Natural killer cell (primary cell): ENCODE results near the gene NRXN3. TPM values are rescaled to one million over a fixed set of nuclear protein-coding genes. Genes with fewer than 3 reads are reported as not detected.
A peak's percentile ranks its signal among the peaks of the same experiment; 100 is the strongest.
"Not testable (repeated sequence)": the region's sequence is repeated elsewhere in the genome, so short reads cannot be mapped to it uniquely, and the experiment has no call there.

Experiments
- ATAC-seq, 3 donors: fragments of 150-1000 bp in 2 of 3; fragments of 200-7000 bp in 1 of 3; cut with Tn5 transposase; 1 replicate in 1 of 3; 2 replicates in 2 of 3; pipeline ENCODE4 v1.10.0; 2021; ENCODE audit warnings: mild to moderate bottlenecking in 2 of 3, moderate library complexity in 2 of 3
- DNase-seq, 2 donors: peaks; one replicate each; pipeline versions ENCODE4 v3.0.0 to v3.0.0-alpha.2; 2013 to 2021; ENCODE audit warnings: mixed read lengths in 1 of 2
- H3K27ac ChIP-seq: one replicate; pipeline ENCODE4 v1.5.1; 2013; ENCODE audit warnings: mild to moderate bottlenecking, low read length
- H3K27me3 ChIP-seq: one replicate; pipeline ENCODE4 v1.6.1; 2013; ENCODE audit warnings: low read length; ENCODE audit not compliant: control insufficient read depth, insufficient read depth
- H3K36me3 ChIP-seq: one replicate; pipeline ENCODE4 v1.6.1; 2013; ENCODE audit warnings: low read length; ENCODE audit not compliant: control insufficient read depth, insufficient read depth
- H3K4me1 ChIP-seq: one replicate; pipeline ENCODE4 v1.6.1; 2013; ENCODE audit warnings: low read length; ENCODE audit not compliant: control insufficient read depth, insufficient read depth
- H3K4me3 ChIP-seq: one replicate; pipeline ENCODE4 v1.5.1; 2013; ENCODE audit warnings: low read length
- H3K9me3 ChIP-seq: one replicate; pipeline ENCODE4 v1.6.1; 2013; ENCODE audit warnings: low read length; ENCODE audit not compliant: control insufficient read depth, insufficient read depth
- H3K27ac Mint-ChIP-seq, 2 donors: one replicate each; pipeline ENCODE4 v1.8.0; 2022; ENCODE audit warnings: mild to moderate bottlenecking in 2 of 2, mixed read lengths in 2 of 2, moderate library complexity in 1 of 2
- H3K27me3 Mint-ChIP-seq, 2 donors: one replicate each; pipeline ENCODE4 v1.8.0; 2022; ENCODE audit warnings: low read depth in 2 of 2, mixed read lengths in 2 of 2
- H3K36me3 Mint-ChIP-seq: one replicate; pipeline ENCODE4 v1.8.0; 2022; ENCODE audit warnings: mixed read lengths
- H3K4me1 Mint-ChIP-seq, 2 donors: one replicate each; pipeline ENCODE4 v1.8.0; 2022; ENCODE audit warnings: mixed read lengths in 2 of 2
- H3K4me3 Mint-ChIP-seq: one replicate; pipeline ENCODE4 v1.8.0; 2022; ENCODE audit warnings: mild to moderate bottlenecking, moderate library complexity, mixed read lengths
- H3K9me3 Mint-ChIP-seq, 2 donors: one replicate each; pipeline ENCODE4 v1.8.0; 2022; ENCODE audit warnings: mixed read lengths in 2 of 2
- CTCF ChIP-seq: fragments of 200-600 bp; IDR thresholded peaks from one replicate; pipeline ENCODE4 v1.8.0; 2022; ENCODE audit warnings: antibody characterized with exemption
- WGBS: methylation state at CpG from one replicate; pipeline ENCODE4 v1.1.7; 2013; ENCODE audit warnings: missing lambda C conversion rate; ENCODE audit not compliant: insufficient coverage; 5-methylcytosine and 5-hydroxymethylcytosine counted together
- intact Hi-C: fragments of 100-400 bp; cut with micrococcal nuclease; formaldehyde crosslinking; loops from one replicate; pipeline ENCODE4 v1.14.2; 2022
- total RNA-seq, 4 donors: library from RNA; stranded (reverse); fragments of 120-200 nt in 1 of 4; gene quantifications; one replicate each; pipeline versions ENCODE4 v1.2.3 to v1.2.4, GENCODE V29; 2013 to 2022

Gene NRXN3
- total RNA-seq, 3 donors from 2014 or later (not counting 1 experiment from before 2014, with no cell fraction given): not detected

- Histone ChIP-seq H3K36me3 (no peaks in the 10 kb centered on the region), H3K9me3 (no peaks in the 10 kb centered on the region), H3K4me3 (no peak overlapping the region), H3K4me1 (no peaks in the 10 kb centered on the region), H3K27me3 (no peaks in the 10 kb centered on the region), H3K27ac (no peak overlapping the region)
- Mint-ChIP-seq H3K27me3 (peaks cover 0 to under 1% of the 10 kb centered on the region in 2 donors), H3K27ac (no peak overlapping the region), H3K36me3 (no peaks in the 10 kb centered on the region), H3K4me3 (no peak overlapping the region), H3K4me1 (peaks cover 0 to 4% of the 10 kb centered on the region in 2 donors), H3K9me3 (no peaks in the 10 kb centered on the region)
- no peak for TF ChIP-seq CTCF
- intact Hi-C loops: loop anchor here (10.0 kb wide), 1 partner anchor 702 kb away; no protein-coding TSS in a partner anchor
- DNase-seq (no peak), ATAC-seq (peak in 1 of 3 donors; percentile 6)
Observed at GRCh38 chr14:78566859-78567172, 396.6 kb downstream of the NRXN3 start.

GRCh38 chr14:78567343-78567742 is 397.2 kb downstream of the NRXN3 start:
- Mint-ChIP-seq H3K4me3 (no peak overlapping the region), H3K9me3 (peaks cover 2% of the 10 kb centered on the region in 2 donors), H3K36me3 (no peaks in the 10 kb centered on the region), H3K27ac (no peak overlapping the region), H3K4me1 (peaks cover 0 to 4% of the 10 kb centered on the region in 2 donors), H3K27me3 (peaks cover 0 to 6% of the 10 kb centered on the region in 2 donors)
- Histone ChIP-seq H3K36me3 (no peaks in the 10 kb centered on the region), H3K4me1 (no peaks in the 10 kb centered on the region), H3K27me3 (no peaks in the 10 kb centered on the region), H3K9me3 (no peaks in the 10 kb centered on the region), H3K4me3 (no peak overlapping the region), H3K27ac (no peak overlapping the region)
- no peak for ATAC-seq
- intact Hi-C loops: loop anchor here (10.0 kb wide), 1 partner anchor 703 kb away; no protein-coding TSS in a partner anchor
- TF ChIP-seq CTCF: no peak
- DNase-seq: no peak
- WGBS: 47% methylated on average over 3 of the region's 4 CpGs

GRCh38 chr14:78573736-78574135 is 403.6 kb downstream of the NRXN3 start:
- H3K27me3 ChIP-seq, ATAC-seq, H3K4me1 ChIP-seq, H3K4me3 Mint-ChIP-seq, H3K9me3 ChIP-seq, intact Hi-C loops, H3K27ac Mint-ChIP-seq, H3K27ac ChIP-seq, H3K27me3 Mint-ChIP-seq, DNase-seq, H3K4me1 Mint-ChIP-seq, H3K36me3 Mint-ChIP-seq, H3K36me3 ChIP-seq, H3K4me3 ChIP-seq: not testable (repeated sequence)
- H3K9me3 Mint-ChIP-seq: peaks cover 10% of the 10 kb centered on the region in 2 donors
- 89% methylated on average over 3 of the region's 3 CpGs for WGBS

- TF ChIP-seq CTCF: no peak
- Histone ChIP-seq H3K9me3 (peaks cover 8% of the 10 kb centered on the region), H3K36me3 (no peaks in the 10 kb centered on the region), H3K27ac (no peak overlapping the region), H3K27me3 (no peaks in the 10 kb centered on the region), H3K4me3 (no peak overlapping the region), H3K4me1 (no peaks in the 10 kb centered on the region)
- H3K4me1 Mint-ChIP-seq: no peaks in the 10 kb centered on the region
- 86% methylated on average over 5 of the region's 5 CpGs for WGBS
- no peak overlapping the region for H3K27ac Mint-ChIP-seq
- H3K36me3 Mint-ChIP-seq: peaks cover 9% of the 10 kb centered on the region
- peaks cover 10% of the 10 kb centered on the region in 2 donors for H3K9me3 Mint-ChIP-seq
- no peak overlapping the region for H3K4me3 Mint-ChIP-seq
- DNase-seq (no peak), ATAC-seq (no peak)
- peaks cover 0 to 16% of the 10 kb centered on the region in 2 donors for H3K27me3 Mint-ChIP-seq
- intact Hi-C loops: no loop called here
Observed at GRCh38 chr14:78576437-78577166, 406.4 kb downstream of the NRXN3 start.
